Endothelial cell of umbilical vein (primary cell): ENCODE measurements around the gene ASTN1.
"Not testable (repeated sequence)": the region's sequence is repeated elsewhere in the genome, so short reads cannot be mapped to it uniquely, and the experiment has no call there.

Source experiments
- EZH2 ChIP-seq: IDR thresholded peaks from 2 replicates; pipeline ENCODE4 v1.6.1; 2012; ENCODE audit warnings: borderline replicate concordance, low read depth, mild to moderate bottlenecking, moderate library complexity, low read length, inconsistent platforms; ENCODE audit not compliant: severe bottlenecking
- GATA2 ChIP-seq: IDR thresholded peaks from 2 replicates; pipeline ENCODE4 v1.7.0; 2011; ENCODE audit warnings: low read depth, mild to moderate bottlenecking, moderate library complexity, mixed read lengths, low read length; ENCODE audit not compliant: insufficient read length, insufficient read depth
- TF ChIP-seq, protein P1 (sequence below), 2 donors: IDR thresholded peaks; 1 replicate in 1 of 2; 2 replicates in 1 of 2; pipeline ENCODE4 v1.5.1; 2011; ENCODE audit warnings: low read length in 2 of 2, mild to moderate bottlenecking in 2 of 2, moderate library complexity in 2 of 2, control low read depth in 1 of 2, inconsistent platforms in 1 of 2, low read depth in 1 of 2; ENCODE audit not compliant: insufficient read depth in 1 of 2; ENCODE audit errors: extremely low read depth in 1 of 2

DNA sequence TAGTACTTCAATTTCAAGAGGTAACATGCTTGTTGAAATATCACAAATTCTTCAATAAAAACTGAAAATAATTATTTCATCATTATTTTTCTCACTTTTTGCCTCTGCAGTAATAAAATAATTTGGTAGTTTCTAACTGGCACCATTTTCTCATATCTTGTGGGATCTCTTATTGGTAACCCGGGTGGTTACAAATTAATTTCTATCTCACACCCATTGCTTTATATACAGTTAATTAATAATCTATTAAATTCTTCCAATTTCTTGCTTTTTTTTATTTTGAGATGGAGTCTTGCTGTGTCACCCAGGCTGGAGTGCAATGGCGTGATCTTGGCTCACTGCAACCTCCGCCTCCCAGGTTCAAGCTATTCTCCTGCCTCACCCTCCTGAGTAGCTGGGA, 89.7 kb downstream of the ASTN1 start:
- not testable (repeated sequence) for TF ChIP-seq EZH2, GATA2
- TF ChIP-seq, protein P1, sequence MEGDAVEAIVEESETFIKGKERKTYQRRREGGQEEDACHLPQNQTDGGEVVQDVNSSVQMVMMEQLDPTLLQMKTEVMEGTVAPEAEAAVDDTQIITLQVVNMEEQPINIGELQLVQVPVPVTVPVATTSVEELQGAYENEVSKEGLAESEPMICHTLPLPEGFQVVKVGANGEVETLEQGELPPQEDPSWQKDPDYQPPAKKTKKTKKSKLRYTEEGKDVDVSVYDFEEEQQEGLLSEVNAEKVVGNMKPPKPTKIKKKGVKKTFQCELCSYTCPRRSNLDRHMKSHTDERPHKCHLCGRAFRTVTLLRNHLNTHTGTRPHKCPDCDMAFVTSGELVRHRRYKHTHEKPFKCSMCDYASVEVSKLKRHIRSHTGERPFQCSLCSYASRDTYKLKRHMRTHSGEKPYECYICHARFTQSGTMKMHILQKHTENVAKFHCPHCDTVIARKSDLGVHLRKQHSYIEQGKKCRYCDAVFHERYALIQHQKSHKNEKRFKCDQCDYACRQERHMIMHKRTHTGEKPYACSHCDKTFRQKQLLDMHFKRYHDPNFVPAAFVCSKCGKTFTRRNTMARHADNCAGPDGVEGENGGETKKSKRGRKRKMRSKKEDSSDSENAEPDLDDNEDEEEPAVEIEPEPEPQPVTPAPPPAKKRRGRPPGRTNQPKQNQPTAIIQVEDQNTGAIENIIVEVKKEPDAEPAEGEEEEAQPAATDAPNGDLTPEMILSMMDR (IDR thresholded peaks at IDR 0.05; ENCODE audit: extremely low read depth in 1 of 2, insufficient read depth in 1 of 2, low read depth in 1 of 2, low read length in 2 of 2) = not testable (repeated sequence)
